ENCODE data around the gene TLDC2.

DNA sequence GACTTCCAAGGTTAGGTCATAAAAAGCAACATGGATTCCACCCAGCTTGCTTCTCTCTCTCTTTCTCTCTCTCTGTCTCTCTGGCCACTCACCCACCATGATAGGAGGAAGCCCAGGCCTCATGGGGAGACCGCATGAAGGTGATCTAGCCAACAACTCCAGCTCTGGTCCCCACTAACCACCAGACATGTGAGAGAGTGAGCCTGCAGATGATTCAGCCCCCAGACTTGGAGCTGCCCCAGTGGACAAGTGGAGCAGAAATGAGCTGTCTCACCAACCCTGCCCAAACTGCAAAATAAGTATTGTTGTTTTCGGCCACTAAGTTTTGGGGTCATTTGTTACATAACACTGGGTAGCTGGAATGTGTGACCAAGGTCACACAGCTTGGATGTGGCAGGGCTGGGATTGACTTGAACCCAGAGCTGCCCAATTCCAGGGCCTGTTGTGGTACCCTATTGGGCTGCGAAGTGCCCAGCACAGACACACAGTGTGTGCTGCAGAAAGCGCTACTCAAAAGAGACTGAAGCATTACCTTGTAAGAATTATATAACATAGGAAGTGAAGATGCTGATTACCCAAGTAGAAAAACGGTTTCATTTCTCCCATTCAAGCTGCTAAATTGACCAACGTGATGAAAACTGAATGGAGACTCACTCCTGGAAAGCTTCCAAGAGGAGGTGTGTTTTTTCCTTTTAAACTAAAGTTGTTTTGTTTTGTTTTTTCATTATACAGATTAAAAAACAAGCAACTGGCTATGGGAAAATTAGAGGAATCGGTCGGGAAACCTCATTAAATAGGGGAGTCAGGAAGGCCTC, 9.1 kb upstream of the TLDC2 start:
- TF ChIP-seq, protein P1, sequence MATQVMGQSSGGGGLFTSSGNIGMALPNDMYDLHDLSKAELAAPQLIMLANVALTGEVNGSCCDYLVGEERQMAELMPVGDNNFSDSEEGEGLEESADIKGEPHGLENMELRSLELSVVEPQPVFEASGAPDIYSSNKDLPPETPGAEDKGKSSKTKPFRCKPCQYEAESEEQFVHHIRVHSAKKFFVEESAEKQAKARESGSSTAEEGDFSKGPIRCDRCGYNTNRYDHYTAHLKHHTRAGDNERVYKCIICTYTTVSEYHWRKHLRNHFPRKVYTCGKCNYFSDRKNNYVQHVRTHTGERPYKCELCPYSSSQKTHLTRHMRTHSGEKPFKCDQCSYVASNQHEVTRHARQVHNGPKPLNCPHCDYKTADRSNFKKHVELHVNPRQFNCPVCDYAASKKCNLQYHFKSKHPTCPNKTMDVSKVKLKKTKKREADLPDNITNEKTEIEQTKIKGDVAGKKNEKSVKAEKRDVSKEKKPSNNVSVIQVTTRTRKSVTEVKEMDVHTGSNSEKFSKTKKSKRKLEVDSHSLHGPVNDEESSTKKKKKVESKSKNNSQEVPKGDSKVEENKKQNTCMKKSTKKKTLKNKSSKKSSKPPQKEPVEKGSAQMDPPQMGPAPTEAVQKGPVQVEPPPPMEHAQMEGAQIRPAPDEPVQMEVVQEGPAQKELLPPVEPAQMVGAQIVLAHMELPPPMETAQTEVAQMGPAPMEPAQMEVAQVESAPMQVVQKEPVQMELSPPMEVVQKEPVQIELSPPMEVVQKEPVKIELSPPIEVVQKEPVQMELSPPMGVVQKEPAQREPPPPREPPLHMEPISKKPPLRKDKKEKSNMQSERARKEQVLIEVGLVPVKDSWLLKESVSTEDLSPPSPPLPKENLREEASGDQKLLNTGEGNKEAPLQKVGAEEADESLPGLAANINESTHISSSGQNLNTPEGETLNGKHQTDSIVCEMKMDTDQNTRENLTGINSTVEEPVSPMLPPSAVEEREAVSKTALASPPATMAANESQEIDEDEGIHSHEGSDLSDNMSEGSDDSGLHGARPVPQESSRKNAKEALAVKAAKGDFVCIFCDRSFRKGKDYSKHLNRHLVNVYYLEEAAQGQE (IDR thresholded peaks at IDR 0.05) = no peak
- no peak for TF ChIP-seq FOXA2 (IDR thresholded peaks at IDR 0.05)
- TF ChIP-seq, protein P2, sequence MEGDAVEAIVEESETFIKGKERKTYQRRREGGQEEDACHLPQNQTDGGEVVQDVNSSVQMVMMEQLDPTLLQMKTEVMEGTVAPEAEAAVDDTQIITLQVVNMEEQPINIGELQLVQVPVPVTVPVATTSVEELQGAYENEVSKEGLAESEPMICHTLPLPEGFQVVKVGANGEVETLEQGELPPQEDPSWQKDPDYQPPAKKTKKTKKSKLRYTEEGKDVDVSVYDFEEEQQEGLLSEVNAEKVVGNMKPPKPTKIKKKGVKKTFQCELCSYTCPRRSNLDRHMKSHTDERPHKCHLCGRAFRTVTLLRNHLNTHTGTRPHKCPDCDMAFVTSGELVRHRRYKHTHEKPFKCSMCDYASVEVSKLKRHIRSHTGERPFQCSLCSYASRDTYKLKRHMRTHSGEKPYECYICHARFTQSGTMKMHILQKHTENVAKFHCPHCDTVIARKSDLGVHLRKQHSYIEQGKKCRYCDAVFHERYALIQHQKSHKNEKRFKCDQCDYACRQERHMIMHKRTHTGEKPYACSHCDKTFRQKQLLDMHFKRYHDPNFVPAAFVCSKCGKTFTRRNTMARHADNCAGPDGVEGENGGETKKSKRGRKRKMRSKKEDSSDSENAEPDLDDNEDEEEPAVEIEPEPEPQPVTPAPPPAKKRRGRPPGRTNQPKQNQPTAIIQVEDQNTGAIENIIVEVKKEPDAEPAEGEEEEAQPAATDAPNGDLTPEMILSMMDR (IDR thresholded peaks at IDR 0.05; ENCODE audit: low read depth, low read length, missing input control) = no peak
- TF ChIP-seq RAD21 (IDR thresholded peaks at IDR 0.05) = no peak
- TF ChIP-seq HNF4A (conservative IDR thresholded peaks at IDR 0.05) = no peak
- no peak for TF ChIP-seq TAF1 (conservative IDR thresholded peaks at IDR 0.05)
- no peak for TF ChIP-seq GABPA (IDR thresholded peaks at IDR 0.05 in 1 of 2, conservative IDR thresholded peaks at IDR 0.05 in 1 of 2)
- TF ChIP-seq, protein P3, sequence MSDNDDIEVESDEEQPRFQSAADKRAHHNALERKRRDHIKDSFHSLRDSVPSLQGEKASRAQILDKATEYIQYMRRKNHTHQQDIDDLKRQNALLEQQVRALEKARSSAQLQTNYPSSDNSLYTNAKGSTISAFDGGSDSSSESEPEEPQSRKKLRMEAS (IDR thresholded peaks at IDR 0.05) = no peak
